COR-L47 (cell line): Measurements from ENCODE around the gene FASTK.
A peak's percentile ranks its signal among the peaks of the same experiment; 100 is the strongest.
"Not testable (repeated sequence)": the region's sequence is repeated elsewhere in the genome, so short reads cannot be mapped to it uniquely, and the experiment has no call there.

Experiments used
- DNase-seq: peaks from one replicate; lab custom pipeline; 2025; lab: John Stamatoyannopoulos, UW

FASTK gene

GRCh38 chr7:151046603-151047573 lies 33.7 kb downstream of the FASTK start:
- no peak for DNase-seq

GRCh38 chr7:151045967-151046366 lies 34.6 kb downstream of the FASTK start:
- DNase-seq = no peak

- DNase-seq = no peak
Observed at GRCh38 chr7:151045262-151045661, 35.3 kb downstream of the FASTK start.

- no peak for DNase-seq
Observed at GRCh38 chr7:151043959-151044358, 36.6 kb downstream of the FASTK start.

GRCh38 chr7:151043449-151043848 lies 37.2 kb downstream of the FASTK start:
- not testable (repeated sequence) for DNase-seq

GRCh38 chr7:151040616-151041375 lies 39.8 kb downstream of the FASTK start:
- DNase-seq = no peak

- no peak for DNase-seq
Observed at GRCh38 chr7:151039850-151040548, 40.6 kb downstream of the FASTK start.

GRCh38 chr7:151038951-151039849 lies 41.4 kb downstream of the FASTK start:
- peak; percentile 11 for DNase-seq

GRCh38 chr7:151035902-151036301 lies 44.7 kb downstream of the FASTK start:
- DNase-seq = no peak

- no peak for DNase-seq
Observed at GRCh38 chr7:151035026-151035717, 45.4 kb downstream of the FASTK start.

- DNase-seq = no peak
Observed at GRCh38 chr7:151034312-151035025, 46.1 kb downstream of the FASTK start.

GRCh38 chr7:151033864-151034249 lies 46.8 kb downstream of the FASTK start:
- no peak for DNase-seq

- no peak for DNase-seq
Observed at GRCh38 chr7:151032936-151033863, 47.4 kb downstream of the FASTK start.

GRCh38 chr7:151031011-151031410 lies 49.6 kb downstream of the FASTK start:
- no peak for DNase-seq

GRCh38 chr7:151028948-151029501 lies 51.6 kb downstream of the FASTK start:
- DNase-seq = no peak

- DNase-seq = peak; percentile 98
Observed at GRCh38 chr7:151028131-151028947, 52.3 kb downstream of the FASTK start, which contains the start of gene ABCB8. ABCB8 (plus strand) TSS chr7:151028450; CDS start chr7:151028516, 66 bp downstream.

- DNase-seq = not testable (repeated sequence)
Observed at GRCh38 chr7:151027728-151028130, 52.9 kb downstream of the FASTK start.
